ENCODE results near the gene FAM222B. TPM values are rescaled to one million over a fixed set of nuclear protein-coding genes. Genes with fewer than 3 reads are reported as not detected.

The FAM222B gene
- total RNA-seq, 1 experiment from 2014 or later: 94.6 TPM

- TF ChIP-seq ATF6 (CRISPR knock-in tag; IDR thresholded peaks at IDR 0.05) (no peak), TP53 (CRISPR knock-in tag; IDR thresholded peaks at IDR 0.05) (no peak), RELA (CRISPR knock-in tag; IDR thresholded peaks at IDR 0.05; ENCODE audit: borderline replicate concordance) (no peak), NFYB (CRISPR knock-in tag; conservative IDR thresholded peaks at IDR 0.05; ENCODE audit: low read depth) (no peak), JUN (CRISPR knock-in tag; IDR thresholded peaks at IDR 0.05) (no peak), ZNF396 (CRISPR knock-in tag; IDR thresholded peaks at IDR 0.05; ENCODE audit: borderline replicate concordance) (no peak), ETV6 (CRISPR knock-in tag; IDR thresholded peaks at IDR 0.05) (no peak)
Observed at GRCh38 chr17:28774206-28774605, 68.4 kb downstream of the FAM222B start (continued).

GRCh38 chr17:28773736-28774135 is 68.9 kb downstream of the FAM222B start:
- DNase-seq (ENCODE audit: low spot score): no peak
- no peaks in the 10 kb centered on the region for H3K9me3 Mint-ChIP-seq
- no peaks in the 10 kb centered on the region for H3K27me3 Mint-ChIP-seq (ENCODE audit: low read depth)
- peaks cover 10% of the 10 kb centered on the region for H3K36me3 Mint-ChIP-seq
- TF ChIP-seq ZNF121 (CRISPR knock-in tag; IDR thresholded peaks at IDR 0.05) (no peak), ATF2 (CRISPR knock-in tag; IDR thresholded peaks at IDR 0.05; ENCODE audit: borderline replicate concordance, low read depth) (no peak), HMGA2 (CRISPR knock-in tag; IDR thresholded peaks at IDR 0.05) (no peak)
- POLR2A ChIA-PET: interaction anchor here (0.6 kb wide), 1 partner anchor 421 kb away, joined by 4 read pairs; no protein-coding TSS in a partner anchor
- CTCF ChIA-PET: interaction anchor here (0.8 to 6.8 kb wide), 7 partner anchors 11 to 343 kb away, joined by 3 to 99 read pairs (median 5); no protein-coding TSS in a partner anchor
- no peak overlapping the region for H3K4me3 Mint-ChIP-seq
- ATAC-seq: no peak
- peaks cover 35% of the 10 kb centered on the region for H3K4me1 Mint-ChIP-seq
- peak overlapping the region; percentile 86 for H3K27ac Mint-ChIP-seq

GRCh38 chr17:28765038-28765437 is 77.6 kb downstream of the FAM222B start:
- ChIA-PET POLR2A (no interaction called here), CTCF (interaction anchor here (1.3 to 6.5 kb wide), 13 partner anchors 9 to 411 kb away, joined by 3 to 147 read pairs (median 36); partner anchors contain the start of genes FAM222B, NEK8, PHF12 and TLCD1)
- H3K27ac Mint-ChIP-seq: peak overlapping the region; percentile 78
- DNase-seq (ENCODE audit: low spot score) (no peak), ATAC-seq (no peak)
- peaks cover 20% of the 10 kb centered on the region for H3K36me3 Mint-ChIP-seq
- peaks cover 55% of the 10 kb centered on the region for H3K4me1 Mint-ChIP-seq
- H3K9me3 Mint-ChIP-seq: no peaks in the 10 kb centered on the region
- no peak for TF ChIP-seq USF1 (CRISPR knock-in tag; IDR thresholded peaks at IDR 0.05)
- TF ChIP-seq AFF4 (CRISPR knock-in tag; IDR thresholded peaks at IDR 0.05; ENCODE audit: borderline replicate concordance): no peak
- no peak for TF ChIP-seq HMGA2 (CRISPR knock-in tag; IDR thresholded peaks at IDR 0.05)
- TF ChIP-seq FOXP1 (CRISPR knock-in tag; IDR thresholded peaks at IDR 0.05; ENCODE audit: borderline replicate concordance): no peak
- H3K27me3 Mint-ChIP-seq (ENCODE audit: low read depth): no peaks in the 10 kb centered on the region
- H3K4me3 Mint-ChIP-seq: no peak overlapping the region

Data from WTC11 (cell line).